Progenitor cell of endocrine pancreas (in vitro differentiated cells): ENCODE results near the gene CCDC186. TPM values are rescaled to one million over a fixed set of nuclear protein-coding genes. Genes with fewer than 3 reads are reported as not detected.

Source experiments
- DNase-seq: peaks from one replicate; pipeline ENCODE4 v3.0.0; 2021; ENCODE audit warnings: low spot score; ENCODE audit not compliant: unreplicated experiment
- H3K27ac Mint-ChIP-seq: 2 replicates; pipeline ENCODE4 v1.8.0; 2021; ENCODE audit warnings: mild to moderate bottlenecking, moderate library complexity, mixed read lengths
- H3K27me3 Mint-ChIP-seq: 2 replicates; pipeline ENCODE4 v1.8.0; 2021; ENCODE audit warnings: mixed read lengths
- H3K36me3 Mint-ChIP-seq: 2 replicates; pipeline ENCODE4 v1.8.0; 2022; ENCODE audit warnings: mixed read lengths; ENCODE audit not compliant: insufficient read depth
- H3K4me1 Mint-ChIP-seq: 2 replicates; pipeline ENCODE4 v1.8.0; 2021; ENCODE audit warnings: low read depth, mixed read lengths
- H3K4me3 Mint-ChIP-seq: 2 replicates; pipeline ENCODE4 v1.8.0; 2021; ENCODE audit warnings: low read depth, mild to moderate bottlenecking, moderate library complexity, mixed read lengths
- H3K9me3 Mint-ChIP-seq: 2 replicates; pipeline ENCODE4 v1.8.0; 2021; ENCODE audit warnings: low read depth, mixed read lengths
- CTCF ChIP-seq: fragments of 200-600 bp; sonication (generic); IDR thresholded peaks from one replicate; pipeline ENCODE4 v1.5.0; 2021; ENCODE audit warnings: antibody characterized with exemption, mild to moderate bottlenecking; ENCODE audit not compliant: unreplicated experiment
- total RNA-seq: library from RNA; stranded (reverse); gene quantifications from 2 replicates; pipeline ENCODE4 v1.2.1, GENCODE V29; 2021

Gene CCDC186
- total RNA-seq, 1 donor from 2014 or later = 20.8 TPM

GRCh38 chr10:114084215-114084614, 89.8 kb downstream of the CCDC186 start:
- no peaks in the 10 kb centered on the region for H3K4me1 Mint-ChIP-seq
- H3K27me3 Mint-ChIP-seq = peaks cover 15% of the 10 kb centered on the region
- H3K4me3 Mint-ChIP-seq = no peak overlapping the region
- H3K9me3 Mint-ChIP-seq = no peaks in the 10 kb centered on the region
- no peaks in the 10 kb centered on the region for H3K36me3 Mint-ChIP-seq
- no peak for DNase-seq
- no peak for TF ChIP-seq CTCF
- H3K27ac Mint-ChIP-seq = no peak overlapping the region

- peak overlapping the region; percentile 42 for H3K27ac Mint-ChIP-seq
- H3K9me3 Mint-ChIP-seq = no peaks in the 10 kb centered on the region
- no peaks in the 10 kb centered on the region for H3K4me1 Mint-ChIP-seq
- no peaks in the 10 kb centered on the region for H3K36me3 Mint-ChIP-seq
- no peak overlapping the region for H3K4me3 Mint-ChIP-seq
- peaks cover 20% of the 10 kb centered on the region for H3K27me3 Mint-ChIP-seq
- TF ChIP-seq CTCF = no peak
- no peak for DNase-seq
These were observed 91.0 kb downstream of the CCDC186 start for GRCh38 chr10:114083040-114083439.

GRCh38 chr10:114081911-114082583, 92.0 kb downstream of the CCDC186 start:
- Mint-ChIP-seq H3K4me3 (no peak overlapping the region), H3K36me3 (no peaks in the 10 kb centered on the region), H3K27ac (no peak overlapping the region), H3K9me3 (no peaks in the 10 kb centered on the region), H3K4me1 (no peaks in the 10 kb centered on the region), H3K27me3 (peaks cover 27% of the 10 kb centered on the region)
- DNase-seq = no peak
- no peak for TF ChIP-seq CTCF

GRCh38 chr10:114079421-114079820, 94.6 kb downstream of the CCDC186 start:
- Mint-ChIP-seq H3K4me1 (no peaks in the 10 kb centered on the region), H3K4me3 (no peak overlapping the region), H3K9me3 (no peaks in the 10 kb centered on the region), H3K27ac (no peak overlapping the region), H3K27me3 (peaks cover 27% of the 10 kb centered on the region), H3K36me3 (no peaks in the 10 kb centered on the region)
- TF ChIP-seq CTCF = no peak
- no peak for DNase-seq

- no peak for TF ChIP-seq CTCF
- Mint-ChIP-seq H3K27ac (no peak overlapping the region), H3K36me3 (no peaks in the 10 kb centered on the region), H3K27me3 (peaks cover 27% of the 10 kb centered on the region), H3K4me1 (no peaks in the 10 kb centered on the region), H3K4me3 (no peak overlapping the region), H3K9me3 (no peaks in the 10 kb centered on the region)
- DNase-seq = no peak
These were observed 95.7 kb downstream of the CCDC186 start for GRCh38 chr10:114078346-114078745.
